ENCODE results near the gene GNAQ. TPM values are rescaled to one million over a fixed set of nuclear protein-coding genes. Genes with fewer than 3 reads are reported as not detected.

Gene GNAQ
- total and polyA plus RNA-seq, 2 donors (not counting 1 experiment from before 2014, with no cell fraction given): 0.60 to 1.4 TPM

- no peaks in the 10 kb centered on the region for H3K9me3 ChIP-seq (ENCODE audit: control extremely low read depth in 1 of 3, control insufficient read depth in 2 of 3, insufficient read depth in 1 of 3, low read length in 2 of 3)
- intact Hi-C loops (cut with micrococcal nuclease): no loop called here
- H3K4me1 Mint-ChIP-seq: no peaks in the 10 kb centered on the region
- H3K27me3 ChIP-seq (replicated peaks in 1 of 4; ENCODE audit: control extremely low read depth in 1 of 4, control insufficient read depth in 3 of 4, insufficient read depth in 4 of 4, low read length in 3 of 4): no peaks in the 10 kb centered on the region
- peaks cover 3% of the 10 kb centered on the region for H3K9me3 Mint-ChIP-seq (ENCODE audit: insufficient read depth)
- no peak for TF ChIP-seq EZH2 (IDR thresholded peaks at IDR 0.05; ENCODE audit: borderline replicate concordance, insufficient read depth, low read depth, low read length, poor library complexity, severe bottlenecking)
- TF ChIP-seq, protein P1, sequence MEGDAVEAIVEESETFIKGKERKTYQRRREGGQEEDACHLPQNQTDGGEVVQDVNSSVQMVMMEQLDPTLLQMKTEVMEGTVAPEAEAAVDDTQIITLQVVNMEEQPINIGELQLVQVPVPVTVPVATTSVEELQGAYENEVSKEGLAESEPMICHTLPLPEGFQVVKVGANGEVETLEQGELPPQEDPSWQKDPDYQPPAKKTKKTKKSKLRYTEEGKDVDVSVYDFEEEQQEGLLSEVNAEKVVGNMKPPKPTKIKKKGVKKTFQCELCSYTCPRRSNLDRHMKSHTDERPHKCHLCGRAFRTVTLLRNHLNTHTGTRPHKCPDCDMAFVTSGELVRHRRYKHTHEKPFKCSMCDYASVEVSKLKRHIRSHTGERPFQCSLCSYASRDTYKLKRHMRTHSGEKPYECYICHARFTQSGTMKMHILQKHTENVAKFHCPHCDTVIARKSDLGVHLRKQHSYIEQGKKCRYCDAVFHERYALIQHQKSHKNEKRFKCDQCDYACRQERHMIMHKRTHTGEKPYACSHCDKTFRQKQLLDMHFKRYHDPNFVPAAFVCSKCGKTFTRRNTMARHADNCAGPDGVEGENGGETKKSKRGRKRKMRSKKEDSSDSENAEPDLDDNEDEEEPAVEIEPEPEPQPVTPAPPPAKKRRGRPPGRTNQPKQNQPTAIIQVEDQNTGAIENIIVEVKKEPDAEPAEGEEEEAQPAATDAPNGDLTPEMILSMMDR (IDR thresholded peaks at IDR 0.05): no peak
- no peaks in the 10 kb centered on the region for H3K79me2 ChIP-seq (ENCODE audit: control insufficient read depth, insufficient read depth, low read length)
- ATAC-seq (ENCODE audit: low read depth): no peak
- no peak overlapping the region for H2AFZ ChIP-seq (ENCODE audit: insufficient read depth, low read depth, low read length, poor library complexity, severe bottlenecking)
- H3K36me3 ChIP-seq (replicated peaks in 1 of 2; ENCODE audit: control extremely low read depth in 1 of 2, control insufficient read depth in 1 of 2, extremely low read depth in 1 of 2, insufficient read depth in 2 of 2, low read length in 1 of 2): no peaks in the 10 kb centered on the region
- no peak overlapping the region for H3K27ac Mint-ChIP-seq
- H3K4me3 Mint-ChIP-seq: no peak overlapping the region
- H3K27me3 Mint-ChIP-seq: no peaks in the 10 kb centered on the region
- no peak overlapping the region for H3K4me3 ChIP-seq (ENCODE audit: control extremely low read depth in 1 of 5, extremely low read depth in 1 of 5, insufficient read depth in 1 of 5, low read depth in 2 of 5, low read length in 4 of 5)
- no peak overlapping the region for H3K27ac ChIP-seq (ENCODE audit: low read length in 2 of 2)
- POLR2A ChIA-PET: no interaction called here
- no peak overlapping the region for H3K4me2 ChIP-seq (replicated peaks; ENCODE audit: low read depth, low read length, poor library complexity, severe bottlenecking)
- H3K4me1 ChIP-seq (ENCODE audit: control insufficient read depth in 2 of 2, insufficient read depth in 2 of 2, low read length in 2 of 2): no peaks in the 10 kb centered on the region
- no peak for DNase-seq
- no peak overlapping the region for H3K9ac ChIP-seq (ENCODE audit: low read length)
- 100% methylated on average over 1 of the region's 3 CpGs for WGBS (ENCODE audit: insufficient coverage)
- CTCF ChIA-PET: no interaction called here
- H4K20me1 ChIP-seq (ENCODE audit: control insufficient read depth, insufficient read depth, low read length, poor library complexity, severe bottlenecking): no peaks in the 10 kb centered on the region
These were observed 229.5 kb downstream of the GNAQ start for GRCh38 chr9:77802064-77802463.

GRCh38 chr9:77800924-77801551, 230.6 kb downstream of the GNAQ start:
- Histone ChIP-seq H3K27me3 (replicated peaks in 1 of 4; ENCODE audit: control extremely low read depth in 1 of 4, control insufficient read depth in 3 of 4, insufficient read depth in 4 of 4, low read length in 3 of 4) (no peaks in the 10 kb centered on the region), H3K9ac (ENCODE audit: low read length) (no peak overlapping the region), H3K4me1 (ENCODE audit: control insufficient read depth in 2 of 2, insufficient read depth in 2 of 2, low read length in 2 of 2) (no peaks in the 10 kb centered on the region), H3K36me3 (replicated peaks in 1 of 2; ENCODE audit: control extremely low read depth in 1 of 2, control insufficient read depth in 1 of 2, extremely low read depth in 1 of 2, insufficient read depth in 2 of 2, low read length in 1 of 2) (no peaks in the 10 kb centered on the region), H3K27ac (ENCODE audit: low read length in 2 of 2) (no peak overlapping the region), H4K20me1 (ENCODE audit: control insufficient read depth, insufficient read depth, low read length, poor library complexity, severe bottlenecking) (no peaks in the 10 kb centered on the region), H3K4me2 (replicated peaks; ENCODE audit: low read depth, low read length, poor library complexity, severe bottlenecking) (no peak overlapping the region), H3K4me3 (ENCODE audit: control extremely low read depth in 1 of 5, extremely low read depth in 1 of 5, insufficient read depth in 1 of 5, low read depth in 2 of 5, low read length in 4 of 5) (no peak overlapping the region), H3K79me2 (ENCODE audit: control insufficient read depth, insufficient read depth, low read length) (no peaks in the 10 kb centered on the region), H3K9me3 (ENCODE audit: control extremely low read depth in 1 of 3, control insufficient read depth in 2 of 3, insufficient read depth in 1 of 3, low read length in 2 of 3) (no peaks in the 10 kb centered on the region), H2AFZ (ENCODE audit: insufficient read depth, low read depth, low read length, poor library complexity, severe bottlenecking) (no peak overlapping the region)
- TF ChIP-seq, protein P1 (IDR thresholded peaks at IDR 0.05): no peak
- TF ChIP-seq EZH2 (IDR thresholded peaks at IDR 0.05; ENCODE audit: borderline replicate concordance, insufficient read depth, low read depth, low read length, poor library complexity, severe bottlenecking): no peak
- intact Hi-C loops (cut with micrococcal nuclease): no loop called here
- ATAC-seq (ENCODE audit: low read depth): no peak
- no peak overlapping the region for H3K4me3 Mint-ChIP-seq
- ChIA-PET CTCF (no interaction called here), POLR2A (no interaction called here)
- H3K9me3 Mint-ChIP-seq (ENCODE audit: insufficient read depth): peaks cover 3% of the 10 kb centered on the region
- H3K4me1 Mint-ChIP-seq: no peaks in the 10 kb centered on the region
- no peak for DNase-seq
- no peak overlapping the region for H3K27ac Mint-ChIP-seq
- 100% methylated on average over 1 of the region's 3 CpGs for WGBS (ENCODE audit: insufficient coverage)
- H3K27me3 Mint-ChIP-seq: no peaks in the 10 kb centered on the region

All from B cell (primary cell).